Mucosa of stomach (tissue), 1 donor: ENCODE measurements around the gene DCP2.

Experiments used
- H3K27me3 ChIP-seq: one replicate; pipeline ENCODE4 v1.7.0; 2013; ENCODE audit warnings: mild to moderate bottlenecking, low read length; ENCODE audit not compliant: control insufficient read depth, insufficient read depth
- H3K36me3 ChIP-seq: one replicate; pipeline ENCODE4 v1.7.0; 2013; ENCODE audit warnings: low read length; ENCODE audit not compliant: control insufficient read depth, insufficient read depth
- H3K4me1 ChIP-seq: one replicate; pipeline ENCODE4 v1.7.0; 2013; ENCODE audit warnings: mild to moderate bottlenecking, low read length; ENCODE audit not compliant: control insufficient read depth, insufficient read depth
- H3K4me3 ChIP-seq: one replicate; pipeline ENCODE4 v1.7.0; 2013; ENCODE audit warnings: low read length
- H3K9ac ChIP-seq: one replicate; pipeline ENCODE4 v1.7.0; 2013; ENCODE audit warnings: mild to moderate bottlenecking, low read length, moderate library complexity
- H3K9me3 ChIP-seq: one replicate; pipeline ENCODE4 v1.7.0; 2013; ENCODE audit warnings: mild to moderate bottlenecking, low read length, moderate library complexity; ENCODE audit not compliant: control insufficient read depth
- donor health status: Pancreatic carcinoma.

Gene DCP2

DNA sequence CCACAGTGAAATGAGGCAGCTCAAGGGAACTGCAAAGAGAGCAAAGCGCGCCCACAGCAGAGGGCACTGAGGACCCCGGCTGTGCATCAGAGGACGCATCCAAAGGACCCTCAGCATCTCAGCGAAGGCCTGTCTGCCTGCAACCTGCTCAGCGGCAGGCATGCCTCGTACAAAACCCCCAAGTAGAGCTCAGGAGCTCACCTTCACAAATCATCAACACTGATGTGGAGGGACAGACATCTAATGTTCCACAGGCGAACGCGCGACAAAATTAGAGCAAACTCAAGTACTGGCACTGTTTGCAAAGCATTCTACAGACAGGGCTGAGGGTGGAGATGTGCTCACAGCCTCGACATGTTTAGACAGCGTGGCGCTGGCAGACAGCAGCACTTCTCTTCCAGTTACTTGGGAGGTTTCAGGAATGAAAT, 81.0 kb downstream of the DCP2 start:
- Histone ChIP-seq H3K9ac (no peak overlapping the region), H3K4me1 (no peaks in the 10 kb centered on the region), H3K27me3 (no peaks in the 10 kb centered on the region), H3K9me3 (no peaks in the 10 kb centered on the region), H3K36me3 (no peaks in the 10 kb centered on the region), H3K4me3 (no peak overlapping the region)

DNA sequence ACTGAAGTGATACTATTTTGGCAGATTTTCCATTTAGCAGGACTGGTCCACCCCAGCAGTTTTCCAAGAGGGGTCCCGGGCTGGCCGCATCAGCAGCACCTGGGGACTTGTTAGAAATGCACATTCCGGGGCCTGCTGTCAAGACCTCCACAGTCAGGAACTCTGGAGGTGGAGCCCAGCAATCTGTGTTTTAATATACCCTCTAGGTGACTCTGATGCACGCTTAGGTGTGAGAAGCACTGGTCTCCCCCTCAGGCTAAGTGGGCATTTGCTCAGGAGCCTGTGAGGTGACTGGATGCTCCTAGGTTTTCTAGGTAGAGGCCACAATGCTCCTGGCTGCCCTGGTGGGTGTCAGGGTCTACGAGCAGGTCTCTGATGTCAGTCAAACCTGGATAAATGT, 81.7 kb downstream of the DCP2 start:
- Histone ChIP-seq H3K27me3 (no peaks in the 10 kb centered on the region), H3K9ac (no peak overlapping the region), H3K4me1 (no peaks in the 10 kb centered on the region), H3K4me3 (no peak overlapping the region), H3K9me3 (no peaks in the 10 kb centered on the region), H3K36me3 (no peaks in the 10 kb centered on the region)

DNA sequence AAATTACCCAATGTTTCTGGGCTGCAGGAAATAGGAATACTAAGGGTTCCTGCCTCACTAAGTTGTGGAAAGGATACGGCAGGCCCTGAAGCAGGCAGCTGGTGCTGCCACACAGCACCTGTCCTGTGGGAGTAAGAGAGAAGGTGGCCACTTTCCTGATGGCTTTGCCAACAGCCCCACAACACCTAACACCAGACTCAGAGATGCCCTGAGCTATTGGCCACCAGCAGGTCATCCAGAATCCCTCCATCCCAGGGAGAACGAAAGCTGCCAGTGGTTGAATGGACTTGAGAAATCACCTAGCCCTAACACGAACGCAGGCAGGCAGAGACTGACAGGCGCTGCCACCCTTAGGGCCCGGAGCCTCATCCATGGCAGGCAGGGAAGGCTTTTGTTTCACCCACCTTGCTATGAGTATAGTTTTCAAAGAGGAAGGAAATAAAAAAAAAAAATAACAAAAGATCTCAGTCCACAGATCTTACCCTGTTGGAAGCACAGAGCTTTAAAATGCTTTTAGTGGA, 82.2 kb downstream of the DCP2 start:
- H3K9ac ChIP-seq: no peak overlapping the region
- H3K27me3 ChIP-seq: no peaks in the 10 kb centered on the region
- H3K36me3 ChIP-seq: no peaks in the 10 kb centered on the region
- no peaks in the 10 kb centered on the region for H3K4me1 ChIP-seq
- H3K9me3 ChIP-seq: no peaks in the 10 kb centered on the region
- no peak overlapping the region for H3K4me3 ChIP-seq

DNA sequence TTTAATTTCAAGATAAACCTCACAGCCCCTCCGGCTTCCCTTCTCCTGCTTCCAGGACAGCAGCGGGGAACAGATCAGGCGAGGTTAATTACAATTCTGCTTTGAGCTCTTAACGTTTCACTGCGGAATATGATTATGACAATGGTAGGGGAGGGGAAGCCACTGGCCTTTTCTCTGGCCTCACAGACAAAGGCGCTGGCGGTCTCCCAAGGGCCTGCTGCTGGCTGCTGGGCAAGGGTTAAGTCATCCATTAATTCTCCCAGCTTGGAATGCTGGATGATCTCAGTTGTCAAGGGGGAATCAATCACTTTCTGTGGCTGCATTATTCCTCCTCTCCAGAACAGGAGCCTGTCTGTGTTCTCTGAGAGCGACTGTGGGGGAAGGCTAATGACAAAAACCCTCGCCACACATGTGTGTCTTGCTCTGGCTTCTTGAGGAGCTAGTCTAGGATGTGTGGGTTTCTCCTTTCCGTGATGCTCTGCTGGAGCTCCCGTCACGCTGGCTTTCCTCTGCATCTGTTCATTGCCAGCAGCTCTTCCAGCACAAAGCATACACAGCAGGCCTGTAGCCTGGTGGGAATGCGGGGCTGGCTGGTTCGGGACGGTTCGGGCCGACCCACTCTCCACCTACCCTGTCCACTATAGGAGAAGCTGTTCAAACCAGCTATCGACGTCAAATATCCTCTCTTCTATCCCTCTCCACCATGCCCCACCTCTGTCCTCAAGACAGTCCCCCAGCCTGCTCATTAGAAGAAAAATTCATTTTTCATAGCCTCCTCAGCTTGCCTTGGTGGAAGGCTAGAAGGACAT, 82.8 kb downstream of the DCP2 start:
- no peak overlapping the region for H3K9ac ChIP-seq
- no peaks in the 10 kb centered on the region for H3K9me3 ChIP-seq
- no peaks in the 10 kb centered on the region for H3K36me3 ChIP-seq
- no peaks in the 10 kb centered on the region for H3K4me1 ChIP-seq
- no peaks in the 10 kb centered on the region for H3K27me3 ChIP-seq
- H3K4me3 ChIP-seq: no peak overlapping the region

DNA sequence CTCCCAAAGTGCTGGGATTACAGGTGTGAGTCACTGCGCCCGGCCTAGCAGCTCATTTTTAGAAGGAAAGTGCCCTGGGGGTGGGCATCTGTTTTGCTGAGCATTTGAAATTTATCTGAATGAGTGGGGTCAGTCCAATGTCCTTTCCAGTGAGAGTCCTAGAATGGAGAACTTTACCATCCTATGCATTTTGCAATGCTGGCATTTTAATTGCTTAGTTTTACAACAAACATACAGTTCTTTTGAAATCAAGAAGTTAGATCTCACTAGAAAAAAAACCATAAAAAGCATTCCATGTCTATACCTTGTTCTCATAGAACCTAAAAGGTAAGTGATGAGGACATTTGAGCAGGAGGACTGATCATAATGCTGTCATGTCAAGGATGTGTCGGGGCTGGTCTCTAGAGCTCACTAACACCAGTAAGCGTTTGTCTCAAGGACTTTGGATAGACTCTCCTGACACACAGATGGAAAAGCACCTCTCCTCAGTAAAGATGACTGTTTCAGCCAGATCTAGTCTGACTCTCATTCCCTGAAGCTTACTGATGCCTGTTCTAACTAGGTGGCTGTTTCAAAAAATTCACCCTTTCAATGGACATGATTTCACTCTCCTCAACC, 83.9 kb downstream of the DCP2 start:
- Histone ChIP-seq H3K9ac (no peak overlapping the region), H3K27me3 (no peaks in the 10 kb centered on the region), H3K4me1 (no peaks in the 10 kb centered on the region), H3K4me3 (no peak overlapping the region), H3K9me3 (no peaks in the 10 kb centered on the region), H3K36me3 (no peaks in the 10 kb centered on the region)

DNA sequence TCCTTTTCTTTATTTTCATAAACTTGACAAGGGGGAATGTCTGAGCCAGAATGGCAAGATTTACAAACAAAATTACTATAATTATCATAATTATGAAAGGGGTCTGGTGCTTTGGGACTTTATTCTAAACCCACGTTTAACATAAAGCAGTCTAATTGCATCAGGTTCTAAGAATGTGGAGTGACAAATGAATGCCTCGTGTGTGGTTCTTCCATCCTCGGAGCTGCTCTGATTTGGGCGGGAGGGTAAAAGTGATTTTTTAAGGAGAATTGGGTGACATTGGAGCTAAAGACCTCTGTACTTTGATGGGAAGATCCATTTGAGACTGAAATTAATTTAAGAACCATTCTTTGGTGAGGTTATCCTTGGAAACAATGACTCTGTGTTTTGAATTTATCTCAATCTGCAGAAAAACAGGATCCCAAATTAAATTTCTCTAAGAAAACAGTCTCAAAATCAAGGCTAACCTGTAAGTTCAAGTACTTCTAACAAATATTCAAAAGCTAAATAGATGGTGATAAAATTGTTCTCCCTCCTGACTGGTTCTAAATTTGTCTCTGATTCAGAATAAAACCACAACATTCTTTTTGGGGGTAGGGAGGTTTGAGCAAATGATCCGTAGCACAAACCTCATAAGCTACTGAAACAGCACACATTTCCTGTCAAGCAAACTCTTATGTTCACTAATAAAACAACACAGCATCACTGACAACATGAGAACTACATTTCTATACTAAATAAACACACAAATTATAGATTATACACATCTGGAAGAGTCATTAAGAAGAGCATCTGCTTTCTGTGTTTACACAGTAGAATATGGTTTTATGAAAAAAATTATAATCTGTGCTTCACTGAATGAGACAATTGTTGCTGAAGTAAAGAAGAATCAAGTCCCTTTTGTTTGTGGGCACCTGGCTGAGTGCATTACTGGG, 85.5 kb downstream of the DCP2 start:
- H3K36me3 ChIP-seq: no peaks in the 10 kb centered on the region
- H3K27me3 ChIP-seq: no peaks in the 10 kb centered on the region
- H3K4me3 ChIP-seq: no peak overlapping the region
- no peak overlapping the region for H3K9ac ChIP-seq
- H3K4me1 ChIP-seq: no peaks in the 10 kb centered on the region
- H3K9me3 ChIP-seq: no peaks in the 10 kb centered on the region

DNA sequence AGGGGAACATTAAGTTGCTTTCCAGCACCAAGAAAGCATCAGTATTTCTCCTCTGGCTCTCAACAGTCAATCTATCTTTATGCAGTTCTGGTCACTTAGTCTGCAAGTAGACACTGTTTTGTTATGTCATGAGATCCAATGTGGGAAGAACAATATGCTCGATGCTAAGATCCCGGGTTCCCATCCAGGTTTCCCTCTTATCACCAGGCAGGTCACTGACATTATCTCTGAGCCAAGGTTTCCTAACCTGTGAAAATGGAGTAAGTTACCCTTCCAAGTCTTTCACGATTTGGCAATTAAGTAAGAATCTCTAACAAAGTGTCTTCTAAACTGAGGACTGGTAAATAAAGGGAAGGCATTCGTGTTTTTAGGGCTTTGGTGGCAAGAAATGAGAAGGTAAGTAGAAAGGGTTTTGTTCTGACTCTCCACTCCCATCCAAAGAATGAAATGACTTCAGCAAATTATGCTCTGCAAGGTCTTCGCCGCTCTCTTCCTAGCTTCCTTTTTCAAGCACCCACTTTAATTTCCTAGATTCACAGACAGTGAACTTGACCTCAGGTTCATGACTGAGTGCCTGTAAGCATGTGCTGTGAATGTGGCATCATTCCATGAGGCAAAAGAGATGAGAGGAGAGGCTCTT, 86.4 kb downstream of the DCP2 start:
- Histone ChIP-seq H3K36me3 (no peaks in the 10 kb centered on the region), H3K9me3 (no peaks in the 10 kb centered on the region), H3K9ac (no peak overlapping the region), H3K4me3 (no peak overlapping the region), H3K27me3 (no peaks in the 10 kb centered on the region), H3K4me1 (no peaks in the 10 kb centered on the region)

DNA sequence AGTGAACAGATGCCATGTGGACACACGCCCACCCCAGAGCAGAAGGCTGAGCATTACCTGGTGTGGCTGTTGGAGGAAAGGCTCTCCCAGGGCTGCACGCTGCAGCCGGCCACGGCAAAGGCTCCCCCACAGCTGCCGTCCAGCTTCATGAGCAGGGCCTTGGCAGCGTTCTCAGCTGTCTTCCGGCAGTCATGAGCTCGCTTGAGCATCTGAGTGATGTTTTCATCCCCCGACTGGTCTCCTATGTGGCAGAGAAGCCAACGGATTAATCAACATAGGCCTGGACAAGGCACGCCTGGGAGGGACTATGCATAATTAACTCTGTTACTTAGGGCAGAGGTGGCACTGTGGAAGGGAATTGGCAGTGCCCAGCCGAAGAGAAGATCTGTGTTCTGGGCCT, 87.3 kb downstream of the DCP2 start:
- H3K36me3 ChIP-seq: no peaks in the 10 kb centered on the region

DNA sequence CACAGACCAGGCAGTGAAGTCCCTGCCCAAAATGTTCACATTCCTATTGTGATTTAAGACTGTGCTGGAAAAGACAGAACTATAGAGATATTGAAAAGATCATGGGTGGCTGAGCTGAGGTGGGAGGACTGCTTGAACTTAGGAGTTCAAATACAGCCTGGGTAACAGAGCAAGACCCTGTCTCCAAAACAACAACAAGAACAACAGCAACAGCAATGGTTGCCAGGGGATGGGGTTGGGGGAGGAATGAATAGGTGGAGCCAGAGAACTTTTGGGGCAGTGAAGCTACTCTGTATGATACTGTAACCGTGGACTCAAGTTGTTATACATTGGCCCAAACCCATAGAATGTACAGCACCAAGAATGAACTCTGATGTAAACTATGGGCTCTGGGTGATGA, 88.2 kb downstream of the DCP2 start:
- H3K36me3 ChIP-seq: no peaks in the 10 kb centered on the region
- H3K9me3 ChIP-seq: no peaks in the 10 kb centered on the region
- no peaks in the 10 kb centered on the region for H3K4me1 ChIP-seq

More for the DNA sequence above, 87.3 kb downstream of the DCP2 start:
- Histone ChIP-seq H3K27me3 (no peaks in the 10 kb centered on the region), H3K9me3 (no peaks in the 10 kb centered on the region), H3K4me1 (no peaks in the 10 kb centered on the region), H3K9ac (no peak overlapping the region), H3K4me3 (no peak overlapping the region)

DNA sequence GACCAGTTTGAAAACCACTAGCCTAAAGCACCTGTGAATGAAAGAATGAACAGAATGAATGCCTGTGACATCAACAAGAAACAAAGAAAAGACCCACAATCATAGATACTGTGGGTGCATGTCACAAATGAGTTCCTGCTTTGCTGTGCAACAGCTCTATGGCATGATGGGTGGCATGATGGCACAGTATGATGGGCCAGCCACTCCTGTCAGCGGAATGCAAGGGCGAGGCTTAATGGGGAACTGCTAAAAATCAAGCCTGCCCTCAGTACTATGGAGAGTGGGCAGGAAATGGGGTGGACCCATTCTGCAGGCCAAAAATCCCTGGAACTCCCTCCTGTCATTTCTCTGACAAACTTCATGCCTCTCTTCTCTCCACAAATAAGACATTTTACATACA, 89.0 kb downstream of the DCP2 start:
- Histone ChIP-seq H3K9me3 (no peaks in the 10 kb centered on the region), H3K4me3 (no peak overlapping the region), H3K9ac (no peak overlapping the region), H3K4me1 (no peaks in the 10 kb centered on the region), H3K36me3 (no peaks in the 10 kb centered on the region), H3K27me3 (no peaks in the 10 kb centered on the region)

More for the DNA sequence above, 88.2 kb downstream of the DCP2 start:
- Histone ChIP-seq H3K27me3 (no peaks in the 10 kb centered on the region), H3K4me3 (no peak overlapping the region), H3K9ac (no peak overlapping the region)

DNA sequence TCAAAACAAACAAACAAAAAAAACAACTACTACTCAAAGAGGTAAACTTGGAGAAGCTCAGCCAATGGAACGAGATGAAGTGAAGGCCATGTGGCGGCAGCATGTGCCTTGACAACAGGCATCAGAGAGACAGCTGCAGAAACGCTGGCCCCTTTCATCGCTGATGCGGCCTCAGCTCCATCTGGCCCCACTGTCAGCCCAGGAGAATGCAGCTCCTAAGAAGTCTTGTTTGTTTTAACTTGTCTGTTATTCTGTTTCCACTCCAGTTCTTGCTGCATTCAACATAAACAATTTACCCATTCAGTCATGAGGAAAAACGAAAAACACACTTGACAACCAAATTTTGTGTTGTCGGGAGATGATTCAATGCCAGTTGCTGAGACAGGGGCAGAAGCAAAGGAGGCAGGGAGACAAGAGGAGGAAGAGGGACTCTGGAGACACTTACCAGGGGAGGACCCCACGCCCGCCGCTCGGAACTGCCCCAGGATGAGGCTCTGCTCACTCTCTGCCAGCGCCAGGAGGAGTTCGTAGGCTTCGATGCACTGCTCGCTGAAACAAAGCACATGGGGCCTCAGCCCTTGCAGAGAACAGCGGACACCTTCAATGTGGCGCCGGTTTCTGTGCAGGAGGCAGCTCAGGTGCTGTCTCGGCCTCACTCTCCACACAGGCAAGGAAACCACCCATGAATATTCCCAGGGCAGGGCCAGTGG, 91.2 kb downstream of the DCP2 start:
- Histone ChIP-seq H3K36me3 (no peaks in the 10 kb centered on the region), H3K4me1 (no peaks in the 10 kb centered on the region), H3K4me3 (no peak overlapping the region), H3K9me3 (no peaks in the 10 kb centered on the region), H3K9ac (no peak overlapping the region), H3K27me3 (no peaks in the 10 kb centered on the region)
